GM12874 (cell line): ENCODE measurements around the gene CEP55.

ENCODE experiments used
- CTCF ChIP-seq: IDR thresholded peaks from 2 replicates; pipeline ENCODE4 v1.5.1; 2011; ENCODE audit warnings: low read depth, mild to moderate bottlenecking, control low read depth, low read length, moderate library complexity; ENCODE audit not compliant: insufficient read depth

The CEP55 gene

DNA sequence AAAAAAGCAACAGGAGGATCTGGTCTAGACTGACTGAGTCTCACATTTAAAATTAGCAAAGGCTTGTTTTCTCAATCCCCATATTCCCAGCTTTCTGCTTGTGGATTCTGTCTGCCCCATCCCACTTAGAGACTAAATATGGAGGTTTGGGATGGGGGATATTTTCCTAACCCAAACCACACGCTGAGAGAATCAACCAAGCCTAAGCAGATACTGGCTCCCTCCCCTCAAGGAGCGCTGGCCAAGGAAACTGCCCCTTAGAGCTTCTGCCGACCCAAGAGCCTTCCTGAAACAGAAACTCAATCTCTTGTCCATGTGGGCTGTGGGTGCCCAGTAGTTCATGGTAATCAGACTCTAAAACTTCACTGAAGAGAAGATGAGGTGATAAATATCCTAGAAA, 74.0 kb downstream of the CEP55 start:
- TF ChIP-seq CTCF, result no peak

- TF ChIP-seq CTCF, result no peak
These were observed 76.2 kb downstream of the CEP55 start for GRCh38 chr10:93572606-93573005.

DNA sequence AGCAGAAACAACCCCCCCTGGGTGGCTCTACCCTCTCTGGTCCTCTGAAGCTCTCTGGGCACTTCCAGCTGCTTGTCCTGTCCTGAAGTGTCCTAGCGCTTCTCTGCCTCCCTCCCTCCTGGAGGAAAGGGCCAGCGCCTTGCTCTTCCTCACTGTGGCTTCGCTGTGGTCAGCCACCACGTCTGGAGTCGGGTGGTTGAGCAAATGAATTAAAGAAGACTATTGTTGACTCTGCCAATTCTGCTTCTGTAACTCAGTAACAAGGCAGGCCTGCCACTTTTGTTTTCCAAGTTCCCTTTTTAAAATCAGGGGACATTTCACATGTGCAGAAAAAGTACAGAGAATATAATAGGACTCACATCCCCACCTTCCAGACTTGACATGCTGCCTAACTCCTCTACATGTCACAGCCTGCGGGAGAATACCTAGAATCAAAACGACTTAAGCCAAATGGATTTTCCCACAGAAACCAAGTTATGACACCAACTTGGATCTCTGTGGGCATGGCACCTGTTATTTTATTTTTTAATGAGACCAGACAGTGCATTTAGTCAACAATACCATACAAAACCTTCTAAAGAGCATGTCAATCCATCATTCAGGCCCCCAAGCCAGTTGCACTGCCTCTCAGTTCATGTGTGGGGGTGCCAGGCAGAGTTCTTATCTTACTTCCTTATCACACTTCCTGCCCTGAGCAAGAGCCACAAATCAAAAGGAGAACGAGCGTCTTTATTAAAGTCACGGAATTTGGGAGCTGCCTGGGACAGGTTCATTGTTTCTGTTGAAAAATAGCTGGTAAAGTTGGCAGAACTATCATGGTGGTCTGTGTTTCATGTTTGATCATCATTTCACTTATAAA, 76.9 kb downstream of the CEP55 start:
- TF ChIP-seq CTCF, result no peak

GRCh38 chr10:93573924-93574323, 77.5 kb downstream of the CEP55 start:
- TF ChIP-seq CTCF, result no peak

- no peak for TF ChIP-seq CTCF
These were observed 80.5 kb downstream of the CEP55 start for GRCh38 chr10:93576888-93577287.

DNA sequence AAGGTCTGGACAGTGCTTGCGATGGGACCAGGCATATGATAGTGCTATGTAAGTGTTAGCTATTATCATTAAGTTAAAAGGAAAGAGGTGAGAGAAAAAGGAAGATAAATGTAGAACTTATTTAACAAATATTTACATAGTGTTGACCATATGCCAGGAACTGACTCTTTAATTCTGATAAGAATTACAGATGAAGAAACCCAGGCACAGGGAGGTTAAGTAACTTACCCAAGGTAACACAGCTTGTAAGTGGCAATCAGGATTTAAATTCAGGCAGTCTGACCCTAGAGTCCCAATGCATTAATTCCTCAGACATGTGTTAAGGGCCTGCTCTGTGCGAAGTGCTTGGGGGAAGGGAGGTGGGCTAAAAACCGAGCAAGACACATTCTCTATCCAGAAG, 81.2 kb downstream of the CEP55 start:
- no peak for TF ChIP-seq CTCF
